DOHH2 (cell line): ENCODE data around the gene UQCRFS1.

Experiments used
- CTCF ChIP-seq: fragments of 200-600 bp; sonication (generic); IDR thresholded peaks from one replicate; pipeline ENCODE4 v1.5.1; 2014; ENCODE audit warnings: antibody characterized with exemption, mild to moderate bottlenecking, low read depth, low read length; ENCODE audit not compliant: poor library complexity, severe bottlenecking
- EZH2phosphoT487 ChIP-seq: fragments of 200-600 bp; sonication (generic); IDR thresholded peaks from 2 replicates; pipeline ENCODE4 v1.6.1; 2017; ENCODE audit warnings: borderline replicate concordance, mild to moderate bottlenecking, antibody characterized with exemption, low read length, moderate library complexity, mixed read lengths

DNA sequence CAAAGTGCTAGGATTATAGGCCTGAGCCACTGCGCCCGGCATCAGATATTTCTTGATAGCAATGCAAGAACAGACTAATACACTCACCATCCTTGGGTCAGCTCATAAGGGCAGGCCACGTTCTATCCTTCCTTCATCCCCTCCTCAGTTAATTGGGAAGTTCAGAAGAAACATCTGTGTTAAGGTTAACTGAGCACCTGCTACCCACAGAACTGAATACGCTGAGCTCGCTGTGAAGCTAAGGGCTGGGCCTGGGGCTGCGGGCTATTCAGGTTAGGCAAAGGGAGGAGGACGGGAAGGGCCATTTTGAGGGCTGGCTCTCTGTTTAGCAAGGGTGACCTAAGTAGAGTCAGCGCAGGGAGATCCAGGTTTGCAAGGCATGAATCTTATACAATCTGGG lies 43.0 kb upstream of the UQCRFS1 start:
- TF ChIP-seq CTCF (no peak), EZH2phosphoT487 (no peak)
